ENCODE measurements around the gene CH25H. TPM values are rescaled to one million over a fixed set of nuclear protein-coding genes. Genes with fewer than 3 reads are reported as not detected.

CH25H gene
- polyA plus RNA-seq, 1 of the 3 experiments (the other 2 are of a cell fraction): not detected

DNA sequence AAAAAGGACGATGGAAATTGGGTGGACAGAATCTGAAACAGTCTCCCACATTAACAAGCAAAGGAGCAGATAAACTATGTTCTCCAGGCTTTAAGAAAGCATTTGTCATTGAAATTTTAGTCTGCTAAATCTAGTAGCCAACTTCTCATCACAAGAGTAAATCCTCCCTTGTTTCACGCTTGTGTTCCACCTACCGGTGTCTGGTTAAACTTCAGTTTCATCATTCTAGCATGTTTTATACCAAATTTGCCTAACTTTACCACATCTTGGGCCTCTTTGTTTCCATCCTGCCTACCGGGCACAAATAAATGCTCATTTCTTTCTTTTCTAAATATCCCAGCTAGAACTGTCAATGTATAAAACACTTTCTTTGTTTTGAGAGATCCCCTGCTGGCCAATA, 38.7 kb upstream of the CH25H start:
- Histone ChIP-seq H3K4me2 (no peak overlapping the region), H3K9me2 (no peaks in the 10 kb centered on the region), H3K4me1 (ENCODE audit: control insufficient read depth in 1 of 2, insufficient read depth in 2 of 2, low read depth in 1 of 2, low read length in 1 of 2) (peaks cover 0 to 2% of the 10 kb centered on the region in 2 experiments; a peak in 1 of 4 replicates), H3K9ac (no peak overlapping the region), H4K20me1 (ENCODE audit: insufficient read depth) (no peaks in the 10 kb centered on the region), H3K79me2 (ENCODE audit: insufficient read depth) (no peaks in the 10 kb centered on the region), H3K9me3 (no peaks in the 10 kb centered on the region), H3K27me3 (ENCODE audit: insufficient read depth) (no peaks in the 10 kb centered on the region), H3F3A (replicated peaks; ENCODE audit: insufficient read depth) (no peaks in the 10 kb centered on the region), H3K36me3 (replicated peaks in 1 of 2; ENCODE audit: control insufficient read depth in 1 of 2, insufficient read depth in 2 of 2, low read length in 1 of 2) (peaks cover 4 to 11% of the 10 kb centered on the region in 2 experiments), H3K4me3 (ENCODE audit: low read depth in 2 of 2, low read length in 1 of 2) (no peak overlapping the region), H3K27ac (ENCODE audit: low read depth in 2 of 2, low read length in 1 of 2) (no peak overlapping the region), H2AFZ (ENCODE audit: low read depth) (no peak overlapping the region)
- DNase-seq: no peak
- 72% methylated on average over 4 of the region's 4 CpGs for WGBS (ENCODE audit: low lambda C conversion rate)
- POLR2A ChIA-PET: no interaction called here
- TF ChIP-seq MEF2A (IDR thresholded peaks at IDR 0.05; ENCODE audit: borderline replicate concordance, low read depth) (no peak), GATA2 (CRISPR knock-in tag; IDR thresholded peaks at IDR 0.05) (no peak), NRF1 (IDR thresholded peaks at IDR 0.05; ENCODE audit: low read depth, low read length) (no peak), JUND (IDR thresholded peaks at IDR 0.05) (no peak), FOSL2 (IDR thresholded peaks at IDR 0.05; ENCODE audit: borderline replicate concordance, low read depth) (no peak)
- TF ChIP-seq, protein P1, sequence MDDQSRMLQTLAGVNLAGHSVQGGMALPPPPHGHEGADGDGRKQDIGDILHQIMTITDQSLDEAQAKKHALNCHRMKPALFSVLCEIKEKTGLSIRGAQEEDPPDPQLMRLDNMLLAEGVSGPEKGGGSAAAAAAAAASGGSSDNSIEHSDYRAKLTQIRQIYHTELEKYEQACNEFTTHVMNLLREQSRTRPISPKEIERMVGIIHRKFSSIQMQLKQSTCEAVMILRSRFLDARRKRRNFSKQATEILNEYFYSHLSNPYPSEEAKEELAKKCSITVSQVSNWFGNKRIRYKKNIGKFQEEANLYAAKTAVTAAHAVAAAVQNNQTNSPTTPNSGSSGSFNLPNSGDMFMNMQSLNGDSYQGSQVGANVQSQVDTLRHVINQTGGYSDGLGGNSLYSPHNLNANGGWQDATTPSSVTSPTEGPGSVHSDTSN (IDR thresholded peaks at IDR 0.05): no peak
- TF ChIP-seq, protein P2, sequence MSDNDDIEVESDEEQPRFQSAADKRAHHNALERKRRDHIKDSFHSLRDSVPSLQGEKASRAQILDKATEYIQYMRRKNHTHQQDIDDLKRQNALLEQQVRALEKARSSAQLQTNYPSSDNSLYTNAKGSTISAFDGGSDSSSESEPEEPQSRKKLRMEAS (IDR thresholded peaks at IDR 0.05; ENCODE audit: low read depth): no peak
- TF ChIP-seq, protein P3, sequence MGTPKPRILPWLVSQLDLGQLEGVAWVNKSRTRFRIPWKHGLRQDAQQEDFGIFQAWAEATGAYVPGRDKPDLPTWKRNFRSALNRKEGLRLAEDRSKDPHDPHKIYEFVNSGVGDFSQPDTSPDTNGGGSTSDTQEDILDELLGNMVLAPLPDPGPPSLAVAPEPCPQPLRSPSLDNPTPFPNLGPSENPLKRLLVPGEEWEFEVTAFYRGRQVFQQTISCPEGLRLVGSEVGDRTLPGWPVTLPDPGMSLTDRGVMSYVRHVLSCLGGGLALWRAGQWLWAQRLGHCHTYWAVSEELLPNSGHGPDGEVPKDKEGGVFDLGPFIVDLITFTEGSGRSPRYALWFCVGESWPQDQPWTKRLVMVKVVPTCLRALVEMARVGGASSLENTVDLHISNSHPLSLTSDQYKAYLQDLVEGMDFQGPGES (IDR thresholded peaks at IDR 0.05; ENCODE audit: low read depth, low read length): no peak
- CTCF ChIA-PET: interaction anchor here (1.0 to 1.4 kb wide), 4 partner anchors 10 to 144 kb away, joined by 3 to 5 read pairs (median 4); no protein-coding TSS in a partner anchor

DNA sequence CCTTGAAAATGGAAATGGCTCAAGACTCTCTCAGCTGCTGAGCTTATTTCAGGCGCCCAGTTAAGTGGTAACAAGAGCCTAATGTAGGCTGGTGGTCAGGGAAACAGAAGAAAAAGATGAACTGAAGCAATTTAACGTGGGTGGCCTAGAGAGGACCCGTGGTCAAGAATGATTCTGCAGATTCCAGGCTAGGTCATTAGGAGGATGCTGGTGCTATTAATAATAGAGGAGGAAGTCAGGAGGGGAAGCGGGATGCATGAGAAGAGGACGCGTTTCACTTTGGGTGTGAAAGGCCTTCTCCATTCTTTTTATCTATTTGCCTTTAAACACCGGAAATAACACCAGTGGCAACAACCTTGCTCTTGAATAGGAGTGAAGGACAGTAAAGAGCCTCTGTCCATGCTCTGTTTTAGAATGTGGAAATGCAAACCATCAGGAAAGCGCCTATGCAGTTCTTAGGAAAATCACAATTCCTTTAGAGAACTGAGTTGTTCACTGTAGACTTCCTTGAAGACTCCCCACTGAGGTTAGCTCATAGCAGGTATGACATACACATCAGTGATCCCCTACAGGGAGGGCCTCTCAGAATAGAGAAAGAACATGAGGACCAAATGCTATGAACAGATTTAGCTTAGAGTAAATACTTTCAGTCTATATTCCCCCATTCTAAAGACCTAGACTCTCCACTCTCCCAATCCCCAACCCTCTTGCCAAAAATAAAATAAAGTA, 35.9 kb upstream of the CH25H start:
- Histone ChIP-seq H3K27ac (ENCODE audit: low read depth in 2 of 2, low read length in 1 of 2) (no peak overlapping the region), H3K79me2 (ENCODE audit: insufficient read depth) (no peaks in the 10 kb centered on the region; the same call in 1 of the 2 replicates), H3K9me3 (no peaks in the 10 kb centered on the region), H2AFZ (ENCODE audit: low read depth) (no peak overlapping the region), H3K4me2 (no peak overlapping the region), H3K4me3 (ENCODE audit: low read depth in 2 of 2, low read length in 1 of 2) (no peak overlapping the region), H3K27me3 (ENCODE audit: insufficient read depth) (no peaks in the 10 kb centered on the region), H3K9ac (no peak overlapping the region), H3K36me3 (replicated peaks in 1 of 2; ENCODE audit: control insufficient read depth in 1 of 2, insufficient read depth in 2 of 2, low read length in 1 of 2) (peaks cover 9 to 11% of the 10 kb centered on the region in 2 experiments), H4K20me1 (ENCODE audit: insufficient read depth) (no peaks in the 10 kb centered on the region), H3K9me2 (no peaks in the 10 kb centered on the region), H3F3A (replicated peaks; ENCODE audit: insufficient read depth) (no peaks in the 10 kb centered on the region), H3K4me1 (ENCODE audit: control insufficient read depth in 1 of 2, insufficient read depth in 2 of 2, low read depth in 1 of 2, low read length in 1 of 2) (no peaks in the 10 kb centered on the region; a peak in 1 of 4 replicates)
- TF ChIP-seq, protein P2 (IDR thresholded peaks at IDR 0.05; ENCODE audit: low read depth): no peak
- TF ChIP-seq EP300 (IDR thresholded peaks at IDR 0.05; ENCODE audit: borderline replicate concordance in 1 of 2, low read depth in 1 of 2, low read length in 1 of 2) (no peak), ELF1 (IDR thresholded peaks at IDR 0.05) (no peak), GATA2 (CRISPR knock-in tag; IDR thresholded peaks at IDR 0.05) (no peak)
- TF ChIP-seq, protein P4, sequence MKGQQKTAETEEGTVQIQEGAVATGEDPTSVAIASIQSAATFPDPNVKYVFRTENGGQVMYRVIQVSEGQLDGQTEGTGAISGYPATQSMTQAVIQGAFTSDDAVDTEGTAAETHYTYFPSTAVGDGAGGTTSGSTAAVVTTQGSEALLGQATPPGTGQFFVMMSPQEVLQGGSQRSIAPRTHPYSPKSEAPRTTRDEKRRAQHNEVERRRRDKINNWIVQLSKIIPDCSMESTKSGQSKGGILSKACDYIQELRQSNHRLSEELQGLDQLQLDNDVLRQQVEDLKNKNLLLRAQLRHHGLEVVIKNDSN (IDR thresholded peaks at IDR 0.05; ENCODE audit: borderline replicate concordance, low read depth): no peak
- ChIA-PET CTCF (interaction anchor here (1.0 to 1.3 kb wide), 2 partner anchors 26 to 29 kb away, joined by 3 to 4 read pairs; no protein-coding TSS in a partner anchor), POLR2A (no interaction called here)
- WGBS (ENCODE audit: low lambda C conversion rate): 70% methylated on average over 8 of the region's 8 CpGs
- DNase-seq: no peak
